Effector memory CD4-positive, alpha-beta T cell (primary cell): ENCODE data around the gene HORMAD2.
"Not testable (repeated sequence)": the region's sequence is repeated elsewhere in the genome, so short reads cannot be mapped to it uniquely, and the experiment has no call there.

ENCODE experiments used
- DNase-seq, 3 donors: peaks; one replicate each; pipeline ENCODE4 v3.0.0-alpha.2; 2020
- H3K27ac ChIP-seq: 2 replicates; pipeline ENCODE4 v1.7.0; 2013; ENCODE audit warnings: mild to moderate bottlenecking, low read length, moderate library complexity; ENCODE audit not compliant: insufficient read depth, poor library complexity, severe bottlenecking
- H3K27me3 ChIP-seq: replicated peaks from 2 replicates; pipeline ENCODE4 v1.7.0; 2013; ENCODE audit warnings: mild to moderate bottlenecking, low read length; ENCODE audit not compliant: insufficient read depth, control insufficient read depth, poor library complexity, severe bottlenecking
- H3K36me3 ChIP-seq: 2 replicates; pipeline ENCODE4 v1.7.0; 2013; ENCODE audit warnings: mild to moderate bottlenecking, low read length, moderate library complexity; ENCODE audit not compliant: control insufficient read depth, insufficient read depth
- H3K4me1 ChIP-seq: 2 replicates; pipeline ENCODE4 v1.7.0; 2013; ENCODE audit warnings: low read length, mild to moderate bottlenecking; ENCODE audit not compliant: control insufficient read depth, insufficient read depth, poor library complexity, severe bottlenecking
- H3K4me3 ChIP-seq: 2 replicates; pipeline ENCODE4 v1.7.0; 2013; ENCODE audit warnings: low read length, low read depth, mild to moderate bottlenecking; ENCODE audit not compliant: insufficient read depth, poor library complexity, severe bottlenecking
- H3K9me3 ChIP-seq: 2 replicates; pipeline ENCODE4 v1.7.0; 2013; ENCODE audit warnings: mild to moderate bottlenecking, low read length, moderate library complexity; ENCODE audit not compliant: control insufficient read depth

HORMAD2 gene

DNA sequence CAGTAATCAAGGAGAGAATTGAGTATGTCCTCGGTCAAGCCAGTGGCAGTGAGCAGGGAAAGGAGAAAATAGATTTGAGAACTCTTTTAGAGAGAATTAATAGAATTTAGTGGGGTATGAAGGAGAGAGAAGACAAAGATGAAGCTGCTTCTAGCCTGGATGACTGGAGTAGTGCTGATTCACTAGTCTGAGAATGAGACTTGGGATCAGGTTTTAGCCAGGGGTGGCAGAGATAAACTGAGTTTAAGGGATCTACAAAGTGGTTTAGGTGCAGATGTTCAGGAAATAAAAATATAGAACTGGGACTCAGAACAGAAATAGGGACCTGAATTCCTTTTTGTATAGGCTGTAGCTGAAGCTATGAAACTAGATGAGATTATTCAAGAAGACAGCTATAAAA lies 17.6 kb downstream of the HORMAD2 start:
- Histone ChIP-seq H3K27me3 (no peaks in the 10 kb centered on the region), H3K4me3 (no peak overlapping the region), H3K4me1 (peaks cover 2% of the 10 kb centered on the region), H3K9me3 (no peaks in the 10 kb centered on the region), H3K36me3 (no peaks in the 10 kb centered on the region), H3K27ac (no peak overlapping the region)
- no peak for DNase-seq

DNA sequence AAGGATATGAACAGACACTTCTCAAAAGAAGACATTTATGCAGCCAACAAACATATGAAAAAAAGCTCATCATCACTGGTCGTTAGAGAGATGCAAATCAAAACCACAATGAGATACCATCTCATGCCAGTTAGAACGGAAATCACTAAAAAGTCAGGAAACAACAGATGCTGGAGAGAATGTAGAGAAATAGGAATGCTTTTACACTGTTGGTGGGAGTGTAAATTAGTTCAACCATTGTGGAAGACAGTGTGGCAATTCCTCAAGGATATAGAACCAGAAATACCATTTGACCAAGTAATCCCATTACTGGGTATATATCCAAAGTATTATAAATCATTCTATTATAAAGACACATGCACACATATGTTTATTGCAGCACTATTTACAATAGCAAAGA lies 20.5 kb downstream of the HORMAD2 start:
- peaks cover 12% of the 10 kb centered on the region for H3K4me1 ChIP-seq
- H3K9me3 ChIP-seq, H3K27ac ChIP-seq, H3K27me3 ChIP-seq, DNase-seq, H3K4me3 ChIP-seq, H3K36me3 ChIP-seq: not testable (repeated sequence)

DNA sequence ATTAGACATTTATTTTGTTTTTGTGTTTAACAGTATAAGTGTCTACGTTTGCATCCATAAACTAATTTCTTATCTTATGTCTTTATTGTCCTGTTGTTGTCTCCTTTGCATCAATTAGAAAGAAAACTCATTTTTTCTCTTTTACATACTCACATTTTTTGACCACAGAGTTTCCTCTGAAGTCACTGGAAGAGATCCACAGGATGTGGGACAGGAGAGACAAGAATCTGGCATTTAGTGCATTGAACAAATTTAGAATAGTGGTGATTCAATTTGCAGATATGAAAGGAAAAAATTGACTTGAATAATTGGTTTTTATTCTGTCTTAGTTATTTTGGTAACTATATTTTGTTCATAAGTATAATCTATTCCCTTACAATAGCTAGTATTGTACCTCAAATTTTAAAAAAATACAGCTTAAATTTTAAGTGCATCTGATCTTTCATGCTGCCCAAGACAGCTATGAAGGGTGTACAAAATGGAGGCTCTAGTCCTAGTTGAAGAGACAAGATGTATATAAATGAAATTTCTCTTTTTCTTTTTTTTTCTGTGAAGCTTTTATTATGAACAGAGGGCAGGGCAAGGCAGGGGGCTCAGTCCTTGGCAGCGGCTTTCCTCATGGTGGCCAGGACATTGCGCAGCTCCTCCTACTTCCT lies 24.4 kb downstream of the HORMAD2 start:
- Histone ChIP-seq H3K4me3 (no peak overlapping the region), H3K27ac (peak overlapping the region; percentile 3), H3K4me1 (peaks cover 12% of the 10 kb centered on the region), H3K27me3 (no peaks in the 10 kb centered on the region), H3K9me3 (no peaks in the 10 kb centered on the region), H3K36me3 (no peaks in the 10 kb centered on the region)
- no peak for DNase-seq

DNA sequence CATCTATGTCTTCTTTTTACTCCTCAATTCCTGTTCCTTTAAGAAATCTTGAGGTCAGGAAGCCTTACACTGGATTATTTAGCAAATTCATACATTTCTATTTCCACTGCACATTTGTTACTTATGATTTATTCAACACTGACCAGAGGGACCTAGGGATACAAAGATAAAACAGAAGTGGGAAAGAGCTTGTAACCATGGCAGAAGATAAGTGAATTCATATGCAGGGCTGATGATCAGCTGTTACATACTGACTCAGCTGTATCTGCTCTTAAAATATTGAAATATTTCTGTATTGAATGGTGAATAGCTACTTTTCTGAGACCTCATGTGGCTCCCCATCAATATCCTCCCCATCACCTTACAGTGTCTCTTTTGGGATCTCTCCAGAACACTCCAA lies 25.2 kb downstream of the HORMAD2 start:
- no peak overlapping the region for H3K27ac ChIP-seq
- no peak overlapping the region for H3K4me3 ChIP-seq
- no peaks in the 10 kb centered on the region for H3K27me3 ChIP-seq
- no peaks in the 10 kb centered on the region for H3K9me3 ChIP-seq
- peaks cover 10% of the 10 kb centered on the region for H3K4me1 ChIP-seq
- H3K36me3 ChIP-seq: no peaks in the 10 kb centered on the region
- DNase-seq: no peak

DNA sequence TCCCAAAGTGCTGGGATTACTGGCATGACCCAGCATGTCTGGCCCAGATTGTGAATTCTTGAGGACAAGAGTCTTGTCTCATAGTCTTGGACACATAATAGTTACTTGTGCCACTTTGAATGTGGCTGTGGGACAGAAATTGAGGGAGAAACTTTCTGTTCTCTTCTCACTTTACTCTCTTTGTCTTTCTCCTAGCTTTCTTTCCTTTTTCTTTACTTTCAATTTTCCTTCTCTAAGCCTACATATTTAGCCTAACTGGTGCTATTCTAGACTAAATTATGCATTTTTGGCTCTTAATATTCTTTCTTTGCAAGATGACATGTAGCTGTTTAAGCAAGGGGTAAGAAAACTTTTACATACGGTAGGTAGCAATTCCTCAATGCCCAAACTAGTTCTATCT lies 33.2 kb downstream of the HORMAD2 start:
- H3K9me3 ChIP-seq: no peaks in the 10 kb centered on the region
- no peaks in the 10 kb centered on the region for H3K27me3 ChIP-seq
- H3K36me3 ChIP-seq: no peaks in the 10 kb centered on the region
- H3K4me1 ChIP-seq: no peaks in the 10 kb centered on the region
- DNase-seq: no peak
- H3K4me3 ChIP-seq: no peak overlapping the region
- no peak overlapping the region for H3K27ac ChIP-seq

DNA sequence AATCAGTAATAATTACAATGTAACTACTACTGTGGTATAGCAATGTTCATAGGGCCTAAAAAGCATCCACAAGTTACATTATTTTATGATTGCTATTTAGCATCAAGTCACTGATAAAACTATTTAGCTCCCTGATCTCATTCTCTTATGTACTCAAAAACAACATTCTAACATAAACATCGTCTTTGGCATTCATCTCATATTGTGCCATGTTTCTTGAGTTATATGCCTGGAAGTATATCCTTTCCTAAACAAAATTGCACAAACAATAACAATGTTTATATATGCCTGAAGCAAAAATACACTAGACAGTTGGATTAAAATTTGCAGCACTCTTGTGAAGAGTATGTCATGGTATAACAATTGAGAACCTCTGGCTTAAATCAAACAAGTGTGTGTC lies 34.1 kb downstream of the HORMAD2 start:
- no peak overlapping the region for H3K4me3 ChIP-seq
- no peak overlapping the region for H3K27ac ChIP-seq
- no peaks in the 10 kb centered on the region for H3K27me3 ChIP-seq
- no peaks in the 10 kb centered on the region for H3K36me3 ChIP-seq
- no peaks in the 10 kb centered on the region for H3K4me1 ChIP-seq
- H3K9me3 ChIP-seq: no peaks in the 10 kb centered on the region
- DNase-seq: no peak

DNA sequence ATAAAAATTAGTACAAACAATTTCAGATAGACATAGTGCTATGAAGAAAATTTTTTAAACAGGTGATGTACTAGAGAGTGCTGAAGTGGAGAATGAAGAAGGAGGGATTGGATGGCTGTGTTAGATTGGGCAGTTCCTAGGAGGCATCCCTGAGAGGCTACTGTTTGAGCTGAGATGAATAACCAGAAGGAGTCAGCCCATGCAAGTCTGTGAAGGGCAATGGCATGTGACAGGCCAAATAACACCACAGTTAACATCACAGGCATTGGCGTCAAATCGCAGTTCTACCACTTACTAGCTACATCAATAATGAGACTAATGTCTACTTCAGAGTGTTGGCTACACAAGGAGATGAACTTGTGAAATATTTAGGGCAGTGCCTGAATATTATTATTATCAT lies 35.4 kb downstream of the HORMAD2 start:
- no peaks in the 10 kb centered on the region for H3K27me3 ChIP-seq
- DNase-seq: no peak
- no peak overlapping the region for H3K27ac ChIP-seq

DNA sequence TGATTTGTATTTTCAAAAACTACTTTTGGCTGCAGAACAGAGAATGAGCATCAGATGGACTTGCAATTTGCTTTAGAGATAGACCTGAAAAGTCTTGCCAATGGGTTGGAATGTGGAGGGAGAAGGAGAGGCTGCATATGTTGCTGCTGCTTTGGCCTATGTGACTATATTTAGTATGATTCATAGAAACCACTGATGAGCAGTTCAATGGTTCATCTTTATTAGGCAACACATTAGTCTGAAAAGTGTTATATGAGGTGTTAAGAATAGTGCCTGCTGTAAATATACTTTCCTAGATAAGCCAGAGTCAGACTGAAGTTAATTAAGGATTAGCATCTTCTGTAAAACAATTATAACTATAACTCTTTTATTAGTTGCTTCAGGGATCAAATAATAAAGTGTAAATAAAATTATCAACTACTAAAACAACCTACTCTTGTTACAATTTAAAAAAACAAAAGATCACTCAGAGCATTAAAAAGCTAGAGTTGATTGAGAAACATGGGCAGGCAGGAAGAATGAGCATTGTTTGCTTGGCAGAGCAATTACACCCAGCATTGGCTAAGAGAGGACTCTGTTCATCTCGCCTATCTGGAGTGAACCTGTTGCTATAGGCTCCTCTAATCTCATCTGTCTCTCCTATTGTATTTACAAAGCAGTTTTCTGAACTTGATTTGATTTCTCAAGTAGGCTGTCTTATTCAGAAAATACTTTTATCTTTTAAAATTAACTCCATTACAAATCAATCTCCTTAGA lies 36.3 kb downstream of the HORMAD2 start:
- Histone ChIP-seq H3K4me3 (no peak overlapping the region), H3K27me3 (no peaks in the 10 kb centered on the region), H3K4me1 (no peaks in the 10 kb centered on the region), H3K27ac (no peak overlapping the region), H3K36me3 (no peaks in the 10 kb centered on the region), H3K9me3 (no peaks in the 10 kb centered on the region)
- no peak for DNase-seq

More for the DNA sequence above, 35.4 kb downstream of the HORMAD2 start:
- H3K36me3 ChIP-seq: no peaks in the 10 kb centered on the region
- no peak overlapping the region for H3K4me3 ChIP-seq
- H3K9me3 ChIP-seq: no peaks in the 10 kb centered on the region
- no peaks in the 10 kb centered on the region for H3K4me1 ChIP-seq

DNA sequence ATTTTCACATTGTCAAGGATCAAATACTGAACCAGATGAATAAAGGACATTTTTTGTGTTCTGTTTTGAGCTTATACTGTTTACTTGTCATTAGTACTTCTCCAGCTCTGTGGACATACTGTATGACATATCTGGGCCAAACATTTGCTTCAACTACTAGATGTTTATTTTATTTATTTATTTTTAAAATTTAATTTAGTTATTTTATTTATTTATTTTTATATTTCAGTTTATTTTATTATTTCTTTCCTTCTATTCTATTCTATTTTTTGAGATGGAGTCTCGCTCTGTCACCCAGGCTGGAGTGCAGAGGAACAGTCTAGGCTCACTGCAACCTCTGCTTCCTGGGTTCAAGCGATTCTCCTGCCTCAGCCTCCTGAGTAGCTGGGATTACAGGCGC lies 37.0 kb downstream of the HORMAD2 start:
- no peaks in the 10 kb centered on the region for H3K27me3 ChIP-seq
- no peaks in the 10 kb centered on the region for H3K9me3 ChIP-seq
- H3K4me1 ChIP-seq: no peaks in the 10 kb centered on the region
- H3K4me3 ChIP-seq: no peak overlapping the region
- no peak for DNase-seq
- no peak overlapping the region for H3K27ac ChIP-seq
- no peaks in the 10 kb centered on the region for H3K36me3 ChIP-seq

DNA sequence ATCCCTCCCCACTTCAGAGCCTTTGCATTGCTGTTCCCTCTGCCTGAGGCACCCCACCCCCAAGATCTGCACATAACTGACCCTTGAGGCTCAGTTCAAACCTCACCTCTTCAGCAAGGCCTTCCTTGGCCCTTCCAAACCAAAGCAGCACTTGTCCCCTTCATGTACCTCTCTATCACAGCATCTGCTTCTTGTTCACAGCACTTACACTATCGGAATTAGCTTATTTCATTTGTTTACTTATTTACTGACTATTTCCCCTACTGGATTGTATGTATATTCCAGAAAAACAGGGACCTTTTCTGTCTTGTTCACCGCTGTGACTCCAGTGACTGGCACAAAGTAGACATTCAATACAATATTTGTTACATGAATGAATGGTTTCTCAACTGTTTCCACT lies 38.0 kb downstream of the HORMAD2 start:
- no peaks in the 10 kb centered on the region for H3K4me1 ChIP-seq
- H3K27me3 ChIP-seq: no peaks in the 10 kb centered on the region
- no peak overlapping the region for H3K27ac ChIP-seq
- no peak overlapping the region for H3K4me3 ChIP-seq
- no peak for DNase-seq
- no peaks in the 10 kb centered on the region for H3K36me3 ChIP-seq
- no peaks in the 10 kb centered on the region for H3K9me3 ChIP-seq
